KOPT-K1 (cell line): ENCODE data around the gene LMAN1L.

ENCODE experiments used
- H3K27ac ChIP-seq: fragments of 200-600 bp; sonication (generic); 2 replicates; pipeline ENCODE4 v1.5.1; 2016; ENCODE audit warnings: antibody characterized with exemption, mild to moderate bottlenecking, low read depth, low read length; ENCODE audit not compliant: poor library complexity, severe bottlenecking
- H3K36me3 ChIP-seq: fragments of 200-600 bp; sonication (generic); 2 replicates; pipeline ENCODE4 v1.5.1; 2017; ENCODE audit warnings: antibody characterized with exemption, mild to moderate bottlenecking, low read length, moderate library complexity; ENCODE audit not compliant: insufficient read depth
- H3K9me3 ChIP-seq: fragments of 200-600 bp; sonication (generic); 2 replicates; pipeline ENCODE4 v1.5.1; 2017; ENCODE audit warnings: antibody characterized with exemption, low read length, mild to moderate bottlenecking; ENCODE audit not compliant: insufficient read depth, poor library complexity, severe bottlenecking

The LMAN1L gene

GRCh38 chr15:74798388-74799254, 14.0 kb upstream of the LMAN1L start:
- H3K36me3 ChIP-seq: peaks cover 82% of the 10 kb centered on the region
- H3K9me3 ChIP-seq: no peaks in the 10 kb centered on the region
- no peak overlapping the region for H3K27ac ChIP-seq

GRCh38 chr15:74799255-74799855, 13.3 kb upstream of the LMAN1L start:
- peaks cover 89% of the 10 kb centered on the region for H3K36me3 ChIP-seq
- peak overlapping the region; percentile 17 for H3K27ac ChIP-seq
- H3K9me3 ChIP-seq: no peaks in the 10 kb centered on the region

GRCh38 chr15:74799856-74800558, 12.6 kb upstream of the LMAN1L start:
- H3K36me3 ChIP-seq: peaks cover 89% of the 10 kb centered on the region
- H3K9me3 ChIP-seq: no peaks in the 10 kb centered on the region
- no peak overlapping the region for H3K27ac ChIP-seq

- no peak overlapping the region for H3K27ac ChIP-seq
- H3K9me3 ChIP-seq: no peaks in the 10 kb centered on the region
- H3K36me3 ChIP-seq: peaks cover 87% of the 10 kb centered on the region
These were observed 12.0 kb upstream of the LMAN1L start for GRCh38 chr15:74800559-74801094.

- H3K27ac ChIP-seq: no peak overlapping the region
- H3K9me3 ChIP-seq: no peaks in the 10 kb centered on the region
- H3K36me3 ChIP-seq: peaks cover 80% of the 10 kb centered on the region
These were observed 11.2 kb upstream of the LMAN1L start for GRCh38 chr15:74801311-74801997.

- Histone ChIP-seq H3K9me3 (no peaks in the 10 kb centered on the region), H3K27ac (no peak overlapping the region), H3K36me3 (peaks cover 78% of the 10 kb centered on the region)
These were observed 10.3 kb upstream of the LMAN1L start for GRCh38 chr15:74802290-74802689.

GRCh38 chr15:74802862-74803447, 9.7 kb upstream of the LMAN1L start:
- H3K9me3 ChIP-seq: no peaks in the 10 kb centered on the region
- no peak overlapping the region for H3K27ac ChIP-seq
- peaks cover 72% of the 10 kb centered on the region for H3K36me3 ChIP-seq

- Histone ChIP-seq H3K9me3 (no peaks in the 10 kb centered on the region), H3K36me3 (peaks cover 52% of the 10 kb centered on the region), H3K27ac (no peak overlapping the region)
These were observed 7.7 kb upstream of the LMAN1L start for GRCh38 chr15:74804935-74805334.

- no peak overlapping the region for H3K27ac ChIP-seq
- no peaks in the 10 kb centered on the region for H3K9me3 ChIP-seq
- peaks cover 29% of the 10 kb centered on the region for H3K36me3 ChIP-seq
These were observed 5.4 kb upstream of the LMAN1L start for GRCh38 chr15:74807282-74807681.

GRCh38 chr15:74808078-74808839, 4.4 kb upstream of the LMAN1L start:
- H3K27ac ChIP-seq: no peak overlapping the region
- H3K9me3 ChIP-seq: no peaks in the 10 kb centered on the region

GRCh38 chr15:74808840-74809229, 3.8 kb upstream of the LMAN1L start:
- H3K27ac ChIP-seq: no peak overlapping the region
- H3K36me3 ChIP-seq: peaks cover 15% of the 10 kb centered on the region
- H3K9me3 ChIP-seq: no peaks in the 10 kb centered on the region

More at GRCh38 chr15:74808078-74808839, 4.4 kb upstream of the LMAN1L start:
- H3K36me3 ChIP-seq: peaks cover 21% of the 10 kb centered on the region

GRCh38 chr15:74809242-74809641, 3.4 kb upstream of the LMAN1L start:
- Histone ChIP-seq H3K9me3 (no peaks in the 10 kb centered on the region), H3K36me3 (peaks cover 11% of the 10 kb centered on the region), H3K27ac (no peak overlapping the region)

GRCh38 chr15:74809956-74810355, 2.7 kb upstream of the LMAN1L start:
- H3K27ac ChIP-seq: no peak overlapping the region
- H3K36me3 ChIP-seq: peaks cover 4% of the 10 kb centered on the region; the same call in 1 of the 2 replicates
- H3K9me3 ChIP-seq: no peaks in the 10 kb centered on the region
